ENCODE results near the gene DLX2. TPM values are rescaled to one million over a fixed set of nuclear protein-coding genes. Genes with fewer than 3 reads are reported as not detected.

Gene DLX2
- total RNA-seq, 1 experiment from 2014 or later = 0.97 TPM

DNA sequence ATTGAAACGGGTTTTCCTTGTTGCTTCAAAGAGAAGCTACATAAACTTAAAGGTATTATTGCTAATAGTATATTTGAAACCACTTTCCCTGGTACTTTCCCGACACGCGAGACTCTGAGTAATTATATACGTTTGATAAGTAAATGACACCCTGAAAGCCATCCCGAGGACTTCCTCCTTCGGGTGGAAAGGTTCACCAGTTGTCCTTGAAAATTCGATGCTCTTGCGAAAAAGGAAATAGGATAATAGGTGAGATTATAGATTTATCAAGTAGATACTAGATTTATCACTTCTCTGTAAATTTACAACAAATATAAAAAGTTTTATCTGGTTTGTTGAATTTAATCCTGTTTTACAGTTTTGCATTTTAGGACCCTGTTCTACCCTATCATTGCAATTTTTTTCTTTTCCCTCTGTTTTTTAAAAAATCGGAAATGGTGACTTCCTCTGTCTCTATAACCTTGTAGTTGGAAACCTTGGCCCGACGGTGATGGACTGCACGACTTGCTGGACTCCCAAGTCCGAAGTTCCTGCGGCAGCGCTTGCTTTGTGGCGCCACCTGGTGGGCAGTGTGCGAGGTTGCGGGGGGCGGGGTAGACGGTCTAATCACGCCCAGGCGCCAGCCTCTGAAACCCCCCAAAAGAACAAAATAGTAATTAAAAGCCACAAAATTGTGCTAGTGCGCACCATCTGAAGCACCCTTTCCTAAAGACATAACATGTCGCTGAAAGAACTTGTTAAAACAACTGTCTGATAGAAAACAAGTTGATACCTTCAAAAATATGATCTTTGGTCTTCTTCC, 972 bp upstream of the DLX2 start:
- Histone ChIP-seq H3K4me2 (ENCODE audit: low read depth, low read length, poor library complexity, severe bottlenecking) (peak overlapping the region; percentile 93), H4K20me1 (ENCODE audit: insufficient read depth, low read depth, low read length) (no peaks in the 10 kb centered on the region), H3K9ac (ENCODE audit: low read length) (peak overlapping the region; percentile 66), H3K9me3 (ENCODE audit: low read length) (no peaks in the 10 kb centered on the region), H3K36me3 (ENCODE audit: insufficient read depth, low read length) (no peaks in the 10 kb centered on the region), H3K27me3 (ENCODE audit: low read length) (no peaks in the 10 kb centered on the region), H3K4me3 (ENCODE audit: low read length) (peak overlapping the region; percentile 76), H3K79me2 (ENCODE audit: low read length) (no peaks in the 10 kb centered on the region), H3K27ac (ENCODE audit: low read length) (peak overlapping the region; percentile 50), H3K9me2 (replicated peaks; ENCODE audit: insufficient read depth, low read length) (no peaks in the 10 kb centered on the region), H3K4me1 (ENCODE audit: low read length) (peaks cover 54% of the 10 kb centered on the region), H2AFZ (ENCODE audit: low read length) (peak overlapping the region; percentile 80)
- peak; percentile 93 for DNase-seq

- Histone ChIP-seq H2AFZ (ENCODE audit: low read length) (peak overlapping the region; percentile 70), H4K20me1 (ENCODE audit: insufficient read depth, low read depth, low read length) (no peaks in the 10 kb centered on the region), H3K9me2 (replicated peaks; ENCODE audit: insufficient read depth, low read length) (no peaks in the 10 kb centered on the region), H3K4me2 (ENCODE audit: low read depth, low read length, poor library complexity, severe bottlenecking) (peak overlapping the region; percentile 93), H3K4me3 (ENCODE audit: low read length) (peak overlapping the region; percentile 76), H3K9ac (ENCODE audit: low read length) (peak overlapping the region; percentile 76), H3K27ac (ENCODE audit: low read length) (no peak overlapping the region; the same call in 1 of the 2 replicates), H3K36me3 (ENCODE audit: insufficient read depth, low read length) (no peaks in the 10 kb centered on the region), H3K9me3 (ENCODE audit: low read length) (no peaks in the 10 kb centered on the region), H3K79me2 (ENCODE audit: low read length) (no peaks in the 10 kb centered on the region), H3K4me1 (ENCODE audit: low read length) (peaks cover 61% of the 10 kb centered on the region), H3K27me3 (ENCODE audit: low read length) (no peaks in the 10 kb centered on the region)
- DNase-seq = peak; percentile 56
Measured at GRCh38 chr2:172101821-172102390, 794 bp downstream of the DLX2 start.

GRCh38 chr2:172100935-172101820, 1.5 kb downstream of the DLX2 start:
- peak overlapping the region; percentile 76 for H3K4me3 ChIP-seq (ENCODE audit: low read length)
- no peak overlapping the region for H3K27ac ChIP-seq (ENCODE audit: low read length)
- peaks cover 63% of the 10 kb centered on the region for H3K4me1 ChIP-seq (ENCODE audit: low read length)
- no peaks in the 10 kb centered on the region for H3K9me3 ChIP-seq (ENCODE audit: low read length)
- no peak for DNase-seq
- H3K79me2 ChIP-seq (ENCODE audit: low read length) = no peaks in the 10 kb centered on the region
- H4K20me1 ChIP-seq (ENCODE audit: insufficient read depth, low read depth, low read length) = no peaks in the 10 kb centered on the region
- no peaks in the 10 kb centered on the region for H3K36me3 ChIP-seq (ENCODE audit: insufficient read depth, low read length)
- H3K9me2 ChIP-seq (replicated peaks; ENCODE audit: insufficient read depth, low read length) = no peaks in the 10 kb centered on the region
- H2AFZ ChIP-seq (ENCODE audit: low read length) = 0 out of 2 replicates have a peak overlapping the region, but pooled peaks have one; percentile 35
- H3K4me2 ChIP-seq (ENCODE audit: low read depth, low read length, poor library complexity, severe bottlenecking) = peak overlapping the region; percentile 93
- no peaks in the 10 kb centered on the region for H3K27me3 ChIP-seq (ENCODE audit: low read length)
- H3K9ac ChIP-seq (ENCODE audit: low read length) = peak overlapping the region; percentile 76

DNA sequence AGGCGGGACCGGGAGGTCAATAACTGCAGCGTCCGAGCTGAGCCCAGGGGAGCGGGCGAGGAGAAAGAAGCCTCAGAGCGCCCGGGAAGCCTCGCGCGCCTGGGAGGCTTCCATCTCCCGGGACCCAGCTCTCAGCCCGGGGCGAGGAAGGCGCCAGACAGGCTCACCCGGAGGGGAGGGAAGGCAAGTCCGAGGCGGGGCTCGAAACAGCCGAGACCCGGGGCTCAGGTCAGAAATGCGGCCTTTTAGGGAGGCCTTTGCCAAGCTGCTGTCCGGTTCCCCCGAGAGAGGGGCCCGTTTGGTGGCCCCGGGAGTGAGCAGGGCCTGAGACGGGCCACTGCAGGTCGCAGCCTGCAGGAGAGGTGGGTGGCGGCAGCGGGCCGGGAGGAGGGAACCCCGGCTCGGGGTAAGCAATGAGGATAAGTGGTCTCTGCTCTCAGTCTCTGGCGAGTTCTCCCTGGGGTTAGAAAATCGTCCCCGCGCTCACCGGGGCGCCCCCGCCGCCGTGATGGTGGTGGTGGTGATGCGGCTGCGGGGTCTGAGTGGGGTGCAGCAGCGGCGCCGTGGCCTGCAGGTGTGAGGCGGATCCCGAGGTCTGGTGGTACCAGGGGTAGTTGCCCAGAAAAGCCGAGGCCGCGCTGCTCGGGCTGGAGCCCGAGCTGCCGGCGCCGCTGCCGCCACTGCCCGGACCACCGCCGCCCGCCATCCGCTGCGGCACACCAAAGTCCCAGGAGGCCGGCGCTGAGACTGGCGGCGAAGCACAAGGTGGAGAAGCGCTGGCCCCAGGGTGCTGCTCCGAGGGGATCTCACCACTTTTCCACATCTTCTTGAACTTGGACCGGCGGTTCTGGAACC, 2.4 kb downstream of the DLX2 start:
- Histone ChIP-seq H3K9me2 (replicated peaks; ENCODE audit: insufficient read depth, low read length) (no peaks in the 10 kb centered on the region), H3K27ac (ENCODE audit: low read length) (no peak overlapping the region), H3K4me2 (ENCODE audit: low read depth, low read length, poor library complexity, severe bottlenecking) (peak overlapping the region; percentile 93), H3K9me3 (ENCODE audit: low read length) (no peaks in the 10 kb centered on the region), H3K36me3 (ENCODE audit: insufficient read depth, low read length) (no peaks in the 10 kb centered on the region), H4K20me1 (ENCODE audit: insufficient read depth, low read depth, low read length) (no peaks in the 10 kb centered on the region), H3K79me2 (ENCODE audit: low read length) (no peaks in the 10 kb centered on the region), H3K4me1 (ENCODE audit: low read length) (peaks cover 69% of the 10 kb centered on the region), H2AFZ (ENCODE audit: low read length) (peak overlapping the region; percentile 35), H3K9ac (ENCODE audit: low read length) (peak overlapping the region; percentile 63), H3K27me3 (ENCODE audit: low read length) (no peaks in the 10 kb centered on the region), H3K4me3 (ENCODE audit: low read length) (peak overlapping the region; percentile 76)
- peak; percentile 46 for DNase-seq

GRCh38 chr2:172099472-172100079, 3.1 kb downstream of the DLX2 start:
- H3K4me2 ChIP-seq (ENCODE audit: low read depth, low read length, poor library complexity, severe bottlenecking) = peak overlapping the region; percentile 93
- H3K9ac ChIP-seq (ENCODE audit: low read length) = peak overlapping the region; percentile 63
- DNase-seq = no peak
- H3K36me3 ChIP-seq (ENCODE audit: insufficient read depth, low read length) = no peaks in the 10 kb centered on the region
- no peaks in the 10 kb centered on the region for H3K27me3 ChIP-seq (ENCODE audit: low read length)
- H3K9me3 ChIP-seq (ENCODE audit: low read length) = no peaks in the 10 kb centered on the region
- H3K27ac ChIP-seq (ENCODE audit: low read length) = no peak overlapping the region
- no peaks in the 10 kb centered on the region for H4K20me1 ChIP-seq (ENCODE audit: insufficient read depth, low read depth, low read length)
- peak overlapping the region; percentile 76 for H3K4me3 ChIP-seq (ENCODE audit: low read length)
- H2AFZ ChIP-seq (ENCODE audit: low read length) = peak overlapping the region; percentile 35; the same call in 1 of the 2 replicates
- H3K4me1 ChIP-seq (ENCODE audit: low read length) = peaks cover 76% of the 10 kb centered on the region
- H3K79me2 ChIP-seq (ENCODE audit: low read length) = no peaks in the 10 kb centered on the region
- no peaks in the 10 kb centered on the region for H3K9me2 ChIP-seq (replicated peaks; ENCODE audit: insufficient read depth, low read length)

DNA sequence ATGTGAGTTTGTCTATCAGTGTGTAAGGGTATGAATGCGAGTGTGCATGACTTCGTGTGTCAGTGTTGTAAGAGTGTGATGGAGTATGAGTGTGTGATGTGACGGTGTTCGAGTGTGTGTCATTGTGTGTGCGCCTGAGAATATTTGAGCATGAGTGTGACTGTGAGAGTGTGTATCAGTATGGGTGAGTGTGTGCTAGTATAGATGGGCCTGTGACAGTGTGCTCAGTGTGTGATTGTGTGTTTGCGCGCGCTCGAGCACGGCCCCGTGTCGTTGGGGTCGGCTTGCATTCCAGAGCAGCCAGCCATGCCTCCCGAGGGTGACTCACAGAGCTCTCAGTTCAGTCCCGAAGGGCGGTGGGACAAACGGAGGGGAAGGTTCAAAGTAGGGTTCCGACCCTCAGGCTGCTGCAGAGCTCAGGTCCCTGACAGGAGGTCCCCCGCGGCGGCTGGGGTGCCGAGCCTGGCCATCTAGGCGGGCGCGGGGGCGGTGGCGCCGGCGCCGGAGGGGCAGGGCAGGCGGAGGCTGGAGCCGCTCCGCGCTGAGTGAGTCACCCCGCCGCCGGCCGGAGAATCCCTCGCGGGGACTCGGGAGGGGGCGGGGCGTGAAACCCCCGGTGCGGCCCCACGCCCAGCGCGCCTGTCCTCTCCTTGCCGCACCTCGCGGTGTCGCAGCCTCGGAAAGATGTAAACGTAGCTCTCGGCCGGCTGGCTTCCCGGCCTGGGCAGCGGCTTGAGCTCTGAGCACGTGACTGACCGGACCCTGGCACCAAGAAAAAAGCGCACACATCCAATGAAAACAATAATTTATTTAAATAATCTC, 3.8 kb downstream of the DLX2 start:
- Histone ChIP-seq H3K4me3 (ENCODE audit: low read length) (peak overlapping the region; percentile 76), H3K9me3 (ENCODE audit: low read length) (no peaks in the 10 kb centered on the region), H3K4me2 (ENCODE audit: low read depth, low read length, poor library complexity, severe bottlenecking) (peak overlapping the region; percentile 93), H3K4me1 (ENCODE audit: low read length) (peaks cover 78% of the 10 kb centered on the region), H3K9me2 (replicated peaks; ENCODE audit: insufficient read depth, low read length) (no peaks in the 10 kb centered on the region), H3K27me3 (ENCODE audit: low read length) (no peaks in the 10 kb centered on the region), H3K9ac (ENCODE audit: low read length) (peak overlapping the region; percentile 63), H4K20me1 (ENCODE audit: insufficient read depth, low read depth, low read length) (no peaks in the 10 kb centered on the region), H3K79me2 (ENCODE audit: low read length) (no peaks in the 10 kb centered on the region), H3K36me3 (ENCODE audit: insufficient read depth, low read length) (no peaks in the 10 kb centered on the region), H2AFZ (ENCODE audit: low read length) (peak overlapping the region; percentile 35), H3K27ac (ENCODE audit: low read length) (no peak overlapping the region)
- DNase-seq = peak; percentile 69

GRCh38 chr2:172098287-172098649, 4.4 kb downstream of the DLX2 start:
- Histone ChIP-seq H3K4me3 (ENCODE audit: low read length) (no peak overlapping the region), H3K27ac (ENCODE audit: low read length) (no peak overlapping the region), H3K9me2 (replicated peaks; ENCODE audit: insufficient read depth, low read length) (no peaks in the 10 kb centered on the region), H3K79me2 (ENCODE audit: low read length) (no peaks in the 10 kb centered on the region), H2AFZ (ENCODE audit: low read length) (no peak overlapping the region), H3K36me3 (ENCODE audit: insufficient read depth, low read length) (no peaks in the 10 kb centered on the region), H3K4me2 (ENCODE audit: low read depth, low read length, poor library complexity, severe bottlenecking) (peak overlapping the region; percentile 93), H3K9me3 (ENCODE audit: low read length) (no peaks in the 10 kb centered on the region), H3K27me3 (ENCODE audit: low read length) (no peaks in the 10 kb centered on the region), H3K4me1 (ENCODE audit: low read length) (peaks cover 74% of the 10 kb centered on the region), H4K20me1 (ENCODE audit: insufficient read depth, low read depth, low read length) (no peaks in the 10 kb centered on the region), H3K9ac (ENCODE audit: low read length) (no peak overlapping the region)
- peak; percentile 45 for DNase-seq
